Measurements from ENCODE around the gene THEMIS2. TPM values are rescaled to one million over a fixed set of nuclear protein-coding genes. Genes with fewer than 3 reads are reported as not detected.

THEMIS2 gene
- total RNA-seq, 1 donor from 2014 or later = 78.6 TPM

GRCh38 chr1:27877115-27877416 lies 4.7 kb downstream of the THEMIS2 start:
- no peak for DNase-seq
- peaks cover 44% of the 10 kb centered on the region for H3K36me3 Mint-ChIP-seq (ENCODE audit: low read depth)
- ChIA-PET POLR2A (interaction anchor here (1.5 to 3.3 kb wide), 3 partner anchors 10 to 14 kb away, joined by 10 to 19 read pairs (median 13); no protein-coding TSS in a partner anchor), CTCF (interaction anchor here (0.9 kb wide), 1 partner anchor 9 kb away, joined by 3 read pairs; no protein-coding TSS in a partner anchor)
- peak overlapping the region; percentile 73 for H3K27ac Mint-ChIP-seq
- no peak for ATAC-seq (ENCODE audit: low read depth)
- H3K27me3 Mint-ChIP-seq = no peaks in the 10 kb centered on the region
- no peak overlapping the region for H3K4me3 Mint-ChIP-seq
- H3K9me3 Mint-ChIP-seq = no peaks in the 10 kb centered on the region
- no peak for TF ChIP-seq CTCF (IDR thresholded peaks at IDR 0.05)
- H3K4me1 Mint-ChIP-seq = peaks cover 49% of the 10 kb centered on the region
- intact Hi-C loops (cut with micrococcal nuclease) = no loop called here

GRCh38 chr1:27878039-27878438 lies 5.7 kb downstream of the THEMIS2 start:
- DNase-seq (no peak), ATAC-seq (ENCODE audit: low read depth) (no peak)
- Mint-ChIP-seq H3K4me1 (peaks cover 47% of the 10 kb centered on the region), H3K9me3 (no peaks in the 10 kb centered on the region), H3K27ac (no peak overlapping the region), H3K36me3 (ENCODE audit: low read depth) (peaks cover 49% of the 10 kb centered on the region), H3K27me3 (no peaks in the 10 kb centered on the region), H3K4me3 (no peak overlapping the region)
- CTCF ChIA-PET = no interaction called here
- POLR2A ChIA-PET = interaction anchor here (1.5 to 3.3 kb wide), 3 partner anchors 9 to 13 kb away, joined by 10 to 19 read pairs (median 13); no protein-coding TSS in a partner anchor
- intact Hi-C loops (cut with micrococcal nuclease) = no loop called here
- no peak for TF ChIP-seq CTCF (IDR thresholded peaks at IDR 0.05)

GRCh38 chr1:27878787-27879335 lies 6.5 kb downstream of the THEMIS2 start:
- H3K27me3 Mint-ChIP-seq = no peaks in the 10 kb centered on the region
- ChIA-PET CTCF (no interaction called here), POLR2A (interaction anchor here (0.5 kb wide), 1 partner anchor 9 kb away, joined by 8 read pairs; no protein-coding TSS in a partner anchor)
- H3K4me3 Mint-ChIP-seq = no peak overlapping the region
- peaks cover 47% of the 10 kb centered on the region for H3K4me1 Mint-ChIP-seq
- H3K9me3 Mint-ChIP-seq = no peaks in the 10 kb centered on the region
- no peak for TF ChIP-seq CTCF (IDR thresholded peaks at IDR 0.05)
- peaks cover 55% of the 10 kb centered on the region for H3K36me3 Mint-ChIP-seq (ENCODE audit: low read depth)
- DNase-seq (no peak), ATAC-seq (ENCODE audit: low read depth) (no peak)
- no peak overlapping the region for H3K27ac Mint-ChIP-seq
- intact Hi-C loops (cut with micrococcal nuclease) = no loop called here

- CTCF ChIA-PET = no interaction called here
- Mint-ChIP-seq H3K27me3 (no peaks in the 10 kb centered on the region), H3K36me3 (ENCODE audit: low read depth) (peaks cover 62% of the 10 kb centered on the region), H3K4me3 (no peak overlapping the region), H3K27ac (no peak overlapping the region), H3K9me3 (no peaks in the 10 kb centered on the region), H3K4me1 (peaks cover 49% of the 10 kb centered on the region)
- intact Hi-C loops (cut with micrococcal nuclease) = no loop called here
- DNase-seq (no peak), ATAC-seq (ENCODE audit: low read depth) (no peak)
- no peak for TF ChIP-seq CTCF (IDR thresholded peaks at IDR 0.05)
- POLR2A ChIA-PET = interaction anchor here (0.5 kb wide), 1 partner anchor 9 kb away, joined by 8 read pairs; no protein-coding TSS in a partner anchor
These were observed 7.2 kb downstream of the THEMIS2 start for GRCh38 chr1:27879374-27880082.

GRCh38 chr1:27882543-27882903 lies 10.2 kb downstream of the THEMIS2 start:
- ATAC-seq (ENCODE audit: low read depth) = no peak
- CTCF ChIA-PET = no interaction called here
- no peaks in the 10 kb centered on the region for H3K27me3 Mint-ChIP-seq
- no peak for TF ChIP-seq CTCF (IDR thresholded peaks at IDR 0.05)
- no peak for DNase-seq
- peaks cover 59% of the 10 kb centered on the region for H3K4me1 Mint-ChIP-seq
- no peak overlapping the region for H3K4me3 Mint-ChIP-seq
- H3K9me3 Mint-ChIP-seq = no peaks in the 10 kb centered on the region
- POLR2A ChIA-PET = no interaction called here
- H3K27ac Mint-ChIP-seq = no peak overlapping the region
- H3K36me3 Mint-ChIP-seq (ENCODE audit: low read depth) = peaks cover 80% of the 10 kb centered on the region
- intact Hi-C loops (cut with micrococcal nuclease) = no loop called here
